Epithelial cell of proximal tubule (primary cell): ENCODE results near the gene CD9. TPM values are rescaled to one million over a fixed set of nuclear protein-coding genes. Genes with fewer than 3 reads are reported as not detected.

ENCODE experiments used
- DNase-seq: peaks from one replicate; pipeline ENCODE4 v3.0.0-alpha.2; 2011; ENCODE audit warnings: low read depth
- H3K4me3 ChIP-seq: 2 replicates; pipeline ENCODE4 v1.5.1; 2011; ENCODE audit warnings: low read depth, mild to moderate bottlenecking, low read length
- CTCF ChIP-seq: conservative IDR thresholded peaks from 2 replicates; pipeline ENCODE4 v1.5.1; 2012; ENCODE audit warnings: low read depth, mild to moderate bottlenecking, low read length
- total RNA-seq: library from RNA; depleted of rRNA; stranded (reverse); fragments of >200 nt; gene quantifications from 2 replicates; pipeline ENCODE4 v1.2.3, GENCODE V29; 2015

Gene CD9
- total RNA-seq, 1 donor from 2014 or later = 284 TPM

- no peak overlapping the region for H3K4me3 ChIP-seq
- no peak for DNase-seq
- no peak for TF ChIP-seq CTCF
Measured at GRCh38 chr12:6226002-6226678, 25.9 kb downstream of the CD9 start.

GRCh38 chr12:6226679-6227051 lies 26.5 kb downstream of the CD9 start:
- no peak overlapping the region for H3K4me3 ChIP-seq
- TF ChIP-seq CTCF = no peak
- no peak for DNase-seq

GRCh38 chr12:6228535-6229223 lies 28.5 kb downstream of the CD9 start:
- no peak overlapping the region for H3K4me3 ChIP-seq
- DNase-seq = no peak
- TF ChIP-seq CTCF = no peak

GRCh38 chr12:6229224-6230218 lies 29.3 kb downstream of the CD9 start:
- DNase-seq = no peak
- no peak for TF ChIP-seq CTCF

GRCh38 chr12:6230321-6231110 lies 30.3 kb downstream of the CD9 start:
- no peak for TF ChIP-seq CTCF
- no peak for DNase-seq
- no peak overlapping the region for H3K4me3 ChIP-seq

More at GRCh38 chr12:6229224-6230218, 29.3 kb downstream of the CD9 start:
- H3K4me3 ChIP-seq = no peak overlapping the region
